ENCODE results near the gene ADAMTS9.

ADAMTS9 gene

GRCh38 chr3:64627042-64627441 lies 60.8 kb downstream of the ADAMTS9 start:
- no peak for DNase-seq (ENCODE audit: low read depth)

GRCh38 chr3:64625381-64625780 lies 62.4 kb downstream of the ADAMTS9 start:
- no peak overlapping the region for H3K4me3 ChIP-seq (ENCODE audit: low read depth, low read length)
- peak; percentile 7 for DNase-seq (ENCODE audit: low read depth)

More at GRCh38 chr3:64627042-64627441, 60.8 kb downstream of the ADAMTS9 start:
- H3K4me3 ChIP-seq (ENCODE audit: low read depth, low read length): no peak overlapping the region

- no peak for DNase-seq (ENCODE audit: low read depth)
- no peak overlapping the region for H3K4me3 ChIP-seq (ENCODE audit: low read depth, low read length)
Observed at GRCh38 chr3:64623125-64623524, 64.7 kb downstream of the ADAMTS9 start.

DNA sequence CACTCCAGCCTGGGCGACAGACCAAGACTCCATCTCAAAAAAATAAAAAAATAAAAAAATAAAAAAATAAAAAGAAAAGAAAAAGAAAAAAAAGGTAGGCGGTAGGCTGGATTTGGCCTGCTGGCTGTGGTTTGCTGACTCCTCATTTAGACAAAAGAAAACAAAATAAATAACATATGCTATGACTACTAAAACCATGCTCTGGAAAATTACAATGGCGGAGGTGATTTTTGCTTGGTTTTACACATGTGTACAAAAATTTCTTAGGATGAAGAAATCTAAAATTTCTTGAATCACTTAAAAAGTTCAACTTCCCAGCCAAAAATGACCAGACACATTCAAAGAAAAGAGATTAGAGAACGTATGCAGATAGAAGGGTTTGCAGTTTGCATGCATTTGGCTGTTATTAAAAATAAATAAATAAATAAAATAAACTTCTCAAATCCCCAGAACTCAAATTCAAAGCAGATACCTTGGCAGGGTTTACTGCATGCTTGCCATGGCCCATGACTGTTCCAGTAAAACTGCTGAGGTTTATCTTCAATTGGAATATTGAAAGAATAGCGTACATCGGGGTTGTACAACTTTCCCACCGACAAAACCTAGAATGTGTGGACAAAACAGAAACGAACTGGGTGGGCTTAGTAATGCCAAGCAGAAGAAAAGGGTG lies 65.9 kb downstream of the ADAMTS9 start:
- H3K4me3 ChIP-seq (ENCODE audit: low read depth, low read length): no peak overlapping the region
- no peak for DNase-seq (ENCODE audit: low read depth)

DNA sequence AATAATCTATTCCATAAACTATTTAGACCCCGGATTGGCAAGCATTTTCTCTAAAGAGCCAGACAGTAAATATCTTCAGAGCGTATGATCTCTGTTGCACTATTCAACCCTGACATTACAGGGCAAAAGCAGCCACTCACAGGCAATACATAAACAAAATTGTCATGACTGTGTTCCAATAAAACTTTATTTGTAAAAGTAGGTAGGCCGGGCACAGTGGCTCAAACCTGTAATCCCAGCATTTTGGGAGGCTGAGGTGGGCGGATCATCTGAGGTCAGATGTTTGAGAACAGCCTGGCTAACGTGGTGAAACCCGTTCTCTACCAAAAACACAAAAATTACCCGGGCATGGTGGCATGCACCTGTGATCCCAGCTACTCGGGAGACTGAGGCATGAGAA lies 66.5 kb downstream of the ADAMTS9 start:
- no peak overlapping the region for H3K4me3 ChIP-seq (ENCODE audit: low read depth, low read length)
- no peak for DNase-seq (ENCODE audit: low read depth)

GRCh38 chr3:64620020-64620419 lies 67.8 kb downstream of the ADAMTS9 start:
- H3K4me3 ChIP-seq (ENCODE audit: low read depth, low read length): no peak overlapping the region
- DNase-seq (ENCODE audit: low read depth): no peak

- no peak overlapping the region for H3K4me3 ChIP-seq (ENCODE audit: low read depth, low read length)
- no peak for DNase-seq (ENCODE audit: low read depth)
Observed at GRCh38 chr3:64619216-64619615, 68.6 kb downstream of the ADAMTS9 start.

GRCh38 chr3:64617610-64618009 lies 70.2 kb downstream of the ADAMTS9 start:
- no peak for DNase-seq (ENCODE audit: low read depth)
- H3K4me3 ChIP-seq (ENCODE audit: low read depth, low read length): no peak overlapping the region

DNA sequence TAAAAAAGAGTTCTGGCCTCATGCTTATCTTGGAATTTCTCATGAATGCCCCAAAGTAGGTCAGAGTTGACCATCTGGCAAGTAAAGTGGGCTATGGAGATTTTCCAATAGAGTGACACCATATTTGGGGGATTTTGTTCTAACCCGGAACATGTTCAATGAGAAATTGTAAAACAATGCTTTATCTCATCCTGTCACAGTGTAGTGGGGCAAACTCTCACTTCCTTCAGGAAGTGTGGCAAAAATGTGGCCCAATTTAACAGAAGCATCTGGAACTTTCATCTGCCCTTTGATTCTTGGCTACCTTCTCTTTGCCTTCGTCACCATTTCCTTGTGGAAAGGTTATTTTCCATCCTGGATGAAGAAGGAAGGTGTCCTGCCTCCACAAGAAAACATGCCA lies 70.8 kb downstream of the ADAMTS9 start:
- H3K4me3 ChIP-seq (ENCODE audit: low read depth, low read length): no peak overlapping the region
- DNase-seq (ENCODE audit: low read depth): no peak

- no peak for DNase-seq (ENCODE audit: low read depth)
- H3K4me3 ChIP-seq (ENCODE audit: low read depth, low read length): no peak overlapping the region
Observed at GRCh38 chr3:64612916-64613526, 74.8 kb downstream of the ADAMTS9 start.

GRCh38 chr3:64612082-64612860 lies 75.5 kb downstream of the ADAMTS9 start:
- H3K4me3 ChIP-seq (ENCODE audit: low read depth, low read length): no peak overlapping the region
- DNase-seq (ENCODE audit: low read depth): peak; percentile 56

DNA sequence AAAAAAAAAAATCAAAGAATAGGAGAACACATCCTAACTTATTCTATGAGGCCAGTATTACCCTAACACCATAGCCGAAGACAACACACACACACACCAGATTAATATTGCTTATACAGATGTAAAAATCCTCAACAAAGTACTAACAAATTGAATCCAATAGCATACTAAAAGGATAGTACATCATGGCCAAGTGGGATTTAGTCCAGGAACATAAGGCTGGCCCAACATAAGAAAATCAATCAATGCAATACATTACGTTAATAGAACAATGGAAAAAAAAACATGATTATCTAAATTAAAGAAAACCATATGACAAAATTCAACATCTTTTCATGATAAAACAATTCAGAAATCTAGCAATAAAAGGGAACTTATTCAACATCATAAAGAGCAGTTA lies 79.1 kb downstream of the ADAMTS9 start:
- no peak for DNase-seq (ENCODE audit: low read depth)
- H3K4me3 ChIP-seq (ENCODE audit: low read depth, low read length): no peak overlapping the region

DNA sequence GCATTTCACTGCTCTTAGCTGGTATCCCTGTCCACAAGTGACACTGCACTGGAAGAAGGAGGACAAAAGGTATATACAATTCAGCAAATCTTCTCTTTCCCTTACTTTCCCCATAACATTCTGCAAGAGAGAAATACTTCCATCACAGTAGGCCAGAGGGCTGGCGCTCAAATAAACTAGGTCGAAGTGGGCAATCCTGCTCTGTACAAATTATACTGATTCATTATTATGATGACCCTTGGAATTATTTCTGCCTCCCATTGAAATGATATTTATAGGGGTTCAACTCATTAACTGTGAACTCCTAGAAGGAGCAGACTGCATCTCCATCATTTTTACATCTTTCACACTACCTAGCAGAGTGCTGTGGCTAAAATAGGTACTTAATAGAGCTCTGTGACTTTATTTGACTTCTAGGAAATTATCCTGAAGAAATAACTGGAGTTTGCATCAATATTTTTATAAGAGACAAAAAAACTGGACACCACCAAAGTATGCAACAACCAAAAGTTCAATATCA lies 80.7 kb downstream of the ADAMTS9 start:
- H3K4me3 ChIP-seq (ENCODE audit: low read depth, low read length): no peak overlapping the region
- no peak for DNase-seq (ENCODE audit: low read depth)

DNA sequence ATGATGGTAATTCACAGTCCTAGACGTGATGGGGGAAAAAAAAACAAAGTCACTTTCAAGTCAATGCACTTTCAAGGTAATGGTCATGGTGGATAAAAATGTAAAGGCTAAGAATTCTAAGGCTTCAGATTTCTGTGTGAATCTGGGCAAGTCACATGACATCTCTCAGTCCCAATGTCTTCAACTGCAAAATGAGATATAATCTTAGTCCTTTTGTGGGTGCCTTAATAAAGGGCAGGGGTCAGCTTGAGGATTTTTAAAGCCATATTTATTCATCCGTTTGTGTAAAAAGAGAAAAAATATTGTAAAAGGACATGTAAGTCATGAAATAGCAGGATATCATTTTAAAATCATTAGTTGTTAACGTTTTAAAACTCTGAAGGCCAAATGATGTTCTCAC lies 83.5 kb downstream of the ADAMTS9 start:
- no peak for DNase-seq (ENCODE audit: low read depth)

GRCh38 chr3:64601824-64602223 lies 86.0 kb downstream of the ADAMTS9 start:
- no peak for DNase-seq (ENCODE audit: low read depth)
- no peak overlapping the region for H3K4me3 ChIP-seq (ENCODE audit: low read depth, low read length)

More for the DNA sequence above, 83.5 kb downstream of the ADAMTS9 start:
- no peak overlapping the region for H3K4me3 ChIP-seq (ENCODE audit: low read depth, low read length)

- no peak for DNase-seq (ENCODE audit: low read depth)
- no peak overlapping the region for H3K4me3 ChIP-seq (ENCODE audit: low read depth, low read length)
Observed at GRCh38 chr3:64600246-64600950, 87.4 kb downstream of the ADAMTS9 start.

GRCh38 chr3:64599651-64600050 lies 88.1 kb downstream of the ADAMTS9 start:
- DNase-seq (ENCODE audit: low read depth): no peak

DNA sequence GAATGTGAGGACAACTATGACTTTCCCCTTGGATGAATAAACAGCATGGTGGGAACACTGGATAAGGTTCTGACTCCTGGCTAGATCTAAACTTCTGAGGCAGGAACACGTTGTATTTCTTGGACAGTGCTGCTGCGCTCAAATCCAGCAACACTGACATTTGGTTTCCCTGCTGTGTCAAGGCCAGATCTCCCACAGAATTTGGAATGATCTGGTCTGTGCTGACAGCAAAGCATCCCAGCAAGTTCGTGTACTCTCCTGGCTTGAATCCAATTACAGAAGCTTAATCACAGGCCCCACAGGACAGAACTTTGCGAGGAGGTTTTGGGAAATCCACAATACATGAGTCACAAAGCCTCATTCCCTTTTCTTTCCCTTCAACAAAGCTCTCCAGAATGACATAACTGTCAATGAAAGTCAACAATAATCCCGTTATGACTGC lies 92.5 kb downstream of the ADAMTS9 start:
- DNase-seq (ENCODE audit: low read depth): peak; percentile 100
- no peak overlapping the region for H3K4me3 ChIP-seq (ENCODE audit: low read depth, low read length)

More at GRCh38 chr3:64599651-64600050, 88.1 kb downstream of the ADAMTS9 start:
- H3K4me3 ChIP-seq (ENCODE audit: low read depth, low read length): no peak overlapping the region

DNA sequence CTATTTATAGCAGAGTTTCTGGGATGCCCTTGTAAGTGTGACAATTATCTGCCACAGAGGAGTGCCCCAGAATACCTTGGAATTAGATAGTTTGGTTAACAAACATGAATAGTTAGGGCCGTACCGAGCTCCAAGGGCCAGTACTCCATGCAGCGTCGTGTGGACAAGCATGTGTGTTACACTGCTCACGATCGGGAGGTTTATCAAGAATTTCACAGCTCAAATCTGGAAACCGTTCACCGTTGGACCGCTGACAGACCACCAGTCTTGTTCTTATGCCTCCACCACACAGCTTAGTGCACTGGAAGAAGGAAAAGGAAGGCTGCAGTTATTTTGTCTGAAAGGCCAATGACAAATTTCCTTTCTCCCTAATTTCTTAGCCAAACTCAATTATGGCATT lies 93.7 kb downstream of the ADAMTS9 start:
- H3K4me3 ChIP-seq (ENCODE audit: low read depth, low read length): no peak overlapping the region
- no peak for DNase-seq (ENCODE audit: low read depth)

GRCh38 chr3:64593350-64593749 lies 94.5 kb downstream of the ADAMTS9 start:
- DNase-seq (ENCODE audit: low read depth): no peak
- no peak overlapping the region for H3K4me3 ChIP-seq (ENCODE audit: low read depth, low read length)
